Measurements from ENCODE around the gene OR4B1. TPM values are rescaled to one million over a fixed set of nuclear protein-coding genes. Genes with fewer than 3 reads are reported as not detected.
"Not testable (repeated sequence)": the region's sequence is repeated elsewhere in the genome, so short reads cannot be mapped to it uniquely, and the experiment has no call there.

OR4B1 gene
- total RNA-seq, 1 experiment from 2014 or later = not detected

GRCh38 chr11:48177661-48178060 lies 38.9 kb upstream of the OR4B1 start:
- TF ChIP-seq CTCF (IDR thresholded peaks at IDR 0.05; ENCODE audit: unreplicated experiment) = no peak
- no TSS peak for BruUV-seq (replicated peaks)
- ChIA-PET CTCF (interaction anchor here (0.5 to 1.8 kb wide), 5 partner anchors 30 to 1149 kb away, joined by 3 to 7 read pairs (median 4); no protein-coding TSS in a partner anchor), POLR2A (interaction anchor here (1.2 kb wide), 1 partner anchor 10 kb away, joined by 3 read pairs; no protein-coding TSS in a partner anchor)
- intact Hi-C loops (cut with micrococcal nuclease) = no loop called here
- H3K27ac Mint-ChIP-seq (ENCODE audit: low read depth, unreplicated experiment) = no peak overlapping the region
- no peaks in the 10 kb centered on the region for H3K36me3 Mint-ChIP-seq (ENCODE audit: insufficient read depth, unreplicated experiment)
- H3K9me3 Mint-ChIP-seq (ENCODE audit: unreplicated experiment) = no peaks in the 10 kb centered on the region
- no peaks in the 10 kb centered on the region for H3K27me3 Mint-ChIP-seq (ENCODE audit: insufficient read depth, unreplicated experiment)
- DNase-seq (ENCODE audit: unreplicated experiment) = no peak
- H3K4me3 Mint-ChIP-seq (ENCODE audit: unreplicated experiment) = no peak overlapping the region
- no peaks in the 10 kb centered on the region for H3K4me1 Mint-ChIP-seq (ENCODE audit: insufficient read depth, unreplicated experiment)

GRCh38 chr11:48180627-48181026 lies 36.0 kb upstream of the OR4B1 start:
- no peaks in the 10 kb centered on the region for H3K9me3 Mint-ChIP-seq (ENCODE audit: unreplicated experiment)
- no TSS peak for BruUV-seq (replicated peaks)

GRCh38 chr11:48182860-48183526 lies 33.6 kb upstream of the OR4B1 start:
- H3K36me3 Mint-ChIP-seq (ENCODE audit: insufficient read depth, unreplicated experiment) = no peaks in the 10 kb centered on the region
- no peaks in the 10 kb centered on the region for H3K4me1 Mint-ChIP-seq (ENCODE audit: insufficient read depth, unreplicated experiment)
- ChIA-PET CTCF (interaction anchor here (1.4 to 4.7 kb wide), 3 partner anchors 10 to 1344 kb away, joined by 3 to 34 read pairs (median 5); no protein-coding TSS in a partner anchor), POLR2A (interaction anchor here (0.9 kb wide), 1 partner anchor 92 kb away, joined by 3 read pairs; no protein-coding TSS in a partner anchor)
- H3K27ac Mint-ChIP-seq (ENCODE audit: low read depth, unreplicated experiment) = no peak overlapping the region
- no peak overlapping the region for H3K4me3 Mint-ChIP-seq (ENCODE audit: unreplicated experiment)
- BruUV-seq (replicated peaks) = no TSS peak
- intact Hi-C loops (cut with micrococcal nuclease) = no loop called here
- no peak for DNase-seq (ENCODE audit: unreplicated experiment)
- H3K9me3 Mint-ChIP-seq (ENCODE audit: unreplicated experiment) = no peaks in the 10 kb centered on the region
- no peaks in the 10 kb centered on the region for H3K27me3 Mint-ChIP-seq (ENCODE audit: insufficient read depth, unreplicated experiment)
- no peak for TF ChIP-seq CTCF (IDR thresholded peaks at IDR 0.05; ENCODE audit: unreplicated experiment)

More at GRCh38 chr11:48180627-48181026, 36.0 kb upstream of the OR4B1 start:
- CTCF ChIA-PET = no interaction called here
- no peaks in the 10 kb centered on the region for H3K36me3 Mint-ChIP-seq (ENCODE audit: insufficient read depth, unreplicated experiment)
- H3K4me1 Mint-ChIP-seq (ENCODE audit: insufficient read depth, unreplicated experiment) = no peaks in the 10 kb centered on the region
- H3K27me3 Mint-ChIP-seq (ENCODE audit: insufficient read depth, unreplicated experiment) = no peaks in the 10 kb centered on the region
- intact Hi-C loops (cut with micrococcal nuclease) = no loop called here
- TF ChIP-seq CTCF (IDR thresholded peaks at IDR 0.05; ENCODE audit: unreplicated experiment) = no peak
- H3K27ac Mint-ChIP-seq (ENCODE audit: low read depth, unreplicated experiment) = no peak overlapping the region
- POLR2A ChIA-PET = no interaction called here
- H3K4me3 Mint-ChIP-seq (ENCODE audit: unreplicated experiment) = no peak overlapping the region
- no peak for DNase-seq (ENCODE audit: unreplicated experiment)

DNA sequence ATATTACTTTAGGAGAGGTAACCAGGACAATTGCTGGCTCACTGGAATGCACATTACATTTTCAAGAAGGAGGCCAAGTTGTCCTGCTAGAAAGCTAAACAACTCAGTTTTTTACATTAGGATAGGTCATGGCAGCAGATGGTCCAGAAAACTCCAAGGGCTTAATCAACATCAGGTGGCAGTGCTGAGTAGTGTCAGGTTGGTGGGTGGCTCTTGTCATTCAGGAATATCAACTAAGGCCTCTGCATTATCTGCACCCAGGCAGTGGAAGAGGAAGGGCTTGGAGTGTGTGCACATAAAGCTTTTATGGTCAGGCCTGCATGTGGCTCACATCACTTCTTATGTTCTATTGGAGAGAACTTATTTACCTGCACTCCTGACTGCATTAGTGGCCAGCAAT lies 32.2 kb upstream of the OR4B1 start:
- ChIA-PET POLR2A (no interaction called here), CTCF (interaction anchor here (1.4 to 4.7 kb wide), 2 partner anchors 12 to 1342 kb away, joined by 3 to 34 read pairs; no protein-coding TSS in a partner anchor)
- no peak overlapping the region for H3K27ac Mint-ChIP-seq (ENCODE audit: low read depth, unreplicated experiment)
- H3K9me3 Mint-ChIP-seq (ENCODE audit: unreplicated experiment) = no peaks in the 10 kb centered on the region
- DNase-seq (ENCODE audit: unreplicated experiment) = no peak
- no peaks in the 10 kb centered on the region for H3K27me3 Mint-ChIP-seq (ENCODE audit: insufficient read depth, unreplicated experiment)
- H3K4me3 Mint-ChIP-seq (ENCODE audit: unreplicated experiment) = no peak overlapping the region
- no TSS peak for BruUV-seq (replicated peaks)
- no peaks in the 10 kb centered on the region for H3K36me3 Mint-ChIP-seq (ENCODE audit: insufficient read depth, unreplicated experiment)
- intact Hi-C loops (cut with micrococcal nuclease) = no loop called here
- H3K4me1 Mint-ChIP-seq (ENCODE audit: insufficient read depth, unreplicated experiment) = no peaks in the 10 kb centered on the region
- TF ChIP-seq CTCF (IDR thresholded peaks at IDR 0.05; ENCODE audit: unreplicated experiment) = no peak

- POLR2A ChIA-PET; DNase-seq (ENCODE audit: unreplicated experiment); H3K9me3 Mint-ChIP-seq (ENCODE audit: unreplicated experiment); intact Hi-C loops (cut with micrococcal nuclease); H3K36me3 Mint-ChIP-seq (ENCODE audit: insufficient read depth, unreplicated experiment); H3K4me1 Mint-ChIP-seq (ENCODE audit: insufficient read depth, unreplicated experiment); H3K4me3 Mint-ChIP-seq (ENCODE audit: unreplicated experiment); H3K27me3 Mint-ChIP-seq (ENCODE audit: insufficient read depth, unreplicated experiment); H3K27ac Mint-ChIP-seq (ENCODE audit: low read depth, unreplicated experiment); BruUV-seq (replicated peaks): not testable (repeated sequence)
- CTCF ChIA-PET = interaction anchor here (1.1 kb wide), 1 partner anchor 18 kb away, joined by 5 read pairs; no protein-coding TSS in a partner anchor
Observed at GRCh38 chr11:48190906-48191654, 25.5 kb upstream of the OR4B1 start.

Data from MCF 10A (cell line).